Measurements from ENCODE around the gene AGO3.

Gene AGO3

DNA sequence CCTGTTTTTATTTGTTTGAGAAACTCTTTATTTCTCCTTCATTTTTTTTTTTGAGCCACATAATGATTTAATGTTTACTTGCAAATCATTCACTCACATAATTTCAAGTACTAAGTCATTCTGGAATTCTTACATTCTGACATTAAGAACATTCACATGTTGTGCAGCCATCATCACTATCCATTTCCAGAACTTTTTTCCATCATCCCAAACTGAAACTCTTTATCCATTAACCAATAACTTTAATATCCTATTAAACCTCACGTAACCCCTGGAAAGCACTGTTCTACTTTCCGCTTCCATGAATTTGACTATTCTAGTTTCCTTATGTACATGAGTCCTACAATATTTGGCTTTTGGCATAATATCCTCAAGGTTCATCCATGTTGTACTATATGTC lies 100.5 kb downstream of the AGO3 start:
- ATAC-seq (replicated peaks; ENCODE audit: extremely low read depth, poor library complexity, severe bottlenecking) = no peak
- no peak overlapping the region for H3K4me3 Mint-ChIP-seq
- no peaks in the 10 kb centered on the region for H3K27me3 Mint-ChIP-seq
- H3K9me3 Mint-ChIP-seq = no peaks in the 10 kb centered on the region
- no peaks in the 10 kb centered on the region for H3K4me1 Mint-ChIP-seq
- peaks cover 24% of the 10 kb centered on the region for H3K36me3 Mint-ChIP-seq (ENCODE audit: insufficient read depth)
- H3K27ac Mint-ChIP-seq (ENCODE audit: low read depth) = no peak overlapping the region
- DNase-seq (ENCODE audit: low spot score in 2 of 2) = no peak

DNA sequence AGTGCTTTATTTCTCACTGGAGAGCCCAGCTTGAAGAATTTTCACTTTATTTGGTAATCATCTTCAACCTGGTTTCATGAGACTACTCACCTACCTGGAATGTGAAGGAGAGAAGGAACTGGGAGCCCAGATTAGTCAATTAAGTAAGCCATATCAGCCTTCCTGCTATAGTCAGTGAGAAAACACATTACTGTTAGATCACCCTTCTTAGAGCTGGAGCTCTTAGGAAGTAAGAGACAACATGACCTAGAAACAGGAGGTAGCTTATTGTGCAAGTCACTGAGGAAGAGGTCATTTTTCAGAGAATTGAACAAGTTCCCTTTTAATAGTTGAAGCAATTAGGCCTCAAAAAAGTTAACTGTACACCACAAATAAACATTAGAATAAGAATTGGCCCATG lies 103.8 kb downstream of the AGO3 start:
- H3K9me3 Mint-ChIP-seq = no peaks in the 10 kb centered on the region
- H3K4me1 Mint-ChIP-seq = no peaks in the 10 kb centered on the region
- DNase-seq (ENCODE audit: low spot score in 2 of 2) = no peak
- H3K27ac Mint-ChIP-seq (ENCODE audit: low read depth) = no peak overlapping the region
- H3K4me3 Mint-ChIP-seq = no peak overlapping the region
- no peaks in the 10 kb centered on the region for H3K27me3 Mint-ChIP-seq
- ATAC-seq (replicated peaks; ENCODE audit: extremely low read depth, poor library complexity, severe bottlenecking) = no peak
- H3K36me3 Mint-ChIP-seq (ENCODE audit: insufficient read depth) = peaks cover 32% of the 10 kb centered on the region

DNA sequence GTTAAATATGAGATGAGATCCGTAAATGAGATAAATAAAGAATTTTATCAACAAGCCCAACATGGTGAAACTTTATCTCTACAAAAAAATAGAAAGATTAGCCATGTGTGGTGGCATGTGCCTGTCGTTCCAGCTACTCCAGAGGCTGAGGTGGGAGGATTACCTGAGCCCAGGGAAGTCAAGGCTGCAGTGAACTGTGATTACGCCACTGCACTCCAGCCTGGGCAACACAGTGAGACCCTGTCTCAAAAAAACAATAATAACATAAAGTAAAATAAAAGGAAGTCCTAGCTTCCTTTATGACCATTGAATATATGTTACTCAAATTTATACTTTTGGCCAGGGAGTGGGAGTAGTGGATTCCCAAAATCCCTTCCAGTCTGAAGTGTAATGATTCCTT lies 104.2 kb downstream of the AGO3 start:
- H3K4me3 Mint-ChIP-seq = no peak overlapping the region
- ATAC-seq (replicated peaks; ENCODE audit: extremely low read depth, poor library complexity, severe bottlenecking) (no peak), DNase-seq (ENCODE audit: low spot score in 2 of 2) (no peak)
- no peak overlapping the region for H3K27ac Mint-ChIP-seq (ENCODE audit: low read depth)
- no peaks in the 10 kb centered on the region for H3K4me1 Mint-ChIP-seq
- H3K36me3 Mint-ChIP-seq (ENCODE audit: insufficient read depth) = peaks cover 36% of the 10 kb centered on the region
- H3K27me3 Mint-ChIP-seq = no peaks in the 10 kb centered on the region
- no peaks in the 10 kb centered on the region for H3K9me3 Mint-ChIP-seq

DNA sequence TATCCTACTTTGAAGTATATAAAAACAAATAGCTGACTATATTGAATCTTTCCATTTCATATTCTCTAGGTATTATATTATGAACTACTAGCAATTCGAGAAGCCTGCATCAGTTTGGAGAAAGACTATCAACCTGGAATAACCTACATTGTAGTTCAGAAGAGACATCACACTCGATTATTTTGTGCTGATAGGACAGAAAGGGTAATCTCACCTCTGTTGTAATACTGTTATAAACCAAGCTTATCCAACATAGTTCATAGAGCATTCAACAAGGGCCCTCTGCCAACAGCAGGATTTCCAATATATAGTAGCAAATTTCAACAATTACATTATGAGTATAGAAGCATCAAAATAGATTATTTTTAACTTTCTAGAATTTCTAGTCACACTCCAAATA lies 109.3 kb downstream of the AGO3 start:
- H3K4me1 Mint-ChIP-seq = no peaks in the 10 kb centered on the region
- no peak for ATAC-seq (replicated peaks; ENCODE audit: extremely low read depth, poor library complexity, severe bottlenecking)
- DNase-seq (ENCODE audit: low spot score in 2 of 2) = no peak
- H3K4me3 Mint-ChIP-seq = no peak overlapping the region
- no peaks in the 10 kb centered on the region for H3K27me3 Mint-ChIP-seq
- H3K36me3 Mint-ChIP-seq (ENCODE audit: insufficient read depth) = peaks cover 40% of the 10 kb centered on the region
- no peaks in the 10 kb centered on the region for H3K9me3 Mint-ChIP-seq
- no peak overlapping the region for H3K27ac Mint-ChIP-seq (ENCODE audit: low read depth)

DNA sequence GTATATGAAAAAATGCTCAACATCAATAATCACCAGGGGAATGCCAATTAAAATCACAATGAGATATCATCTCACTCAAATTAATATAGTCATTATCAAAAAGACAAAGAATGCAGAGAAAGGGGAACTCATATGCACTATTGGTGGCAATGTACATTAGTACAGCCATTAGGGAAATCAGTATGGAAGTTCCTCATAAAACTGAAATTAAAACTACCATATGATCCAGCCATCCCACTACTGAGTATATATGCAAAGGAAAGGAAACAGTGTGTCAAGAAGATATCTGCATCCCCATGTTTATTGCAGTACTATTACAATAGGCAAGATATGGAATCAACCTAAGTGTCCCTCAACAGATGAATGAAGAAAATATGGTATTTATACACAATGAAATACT lies 120.9 kb downstream of the AGO3 start:
- Mint-ChIP-seq H3K4me3 (no peak overlapping the region), H3K27me3 (no peaks in the 10 kb centered on the region), H3K4me1 (no peaks in the 10 kb centered on the region), H3K9me3 (no peaks in the 10 kb centered on the region), H3K27ac (ENCODE audit: low read depth) (no peak overlapping the region), H3K36me3 (ENCODE audit: insufficient read depth) (peaks cover 21% of the 10 kb centered on the region)
- no peak for ATAC-seq (replicated peaks; ENCODE audit: extremely low read depth, poor library complexity, severe bottlenecking)
- DNase-seq (ENCODE audit: low spot score in 2 of 2) = no peak

DNA sequence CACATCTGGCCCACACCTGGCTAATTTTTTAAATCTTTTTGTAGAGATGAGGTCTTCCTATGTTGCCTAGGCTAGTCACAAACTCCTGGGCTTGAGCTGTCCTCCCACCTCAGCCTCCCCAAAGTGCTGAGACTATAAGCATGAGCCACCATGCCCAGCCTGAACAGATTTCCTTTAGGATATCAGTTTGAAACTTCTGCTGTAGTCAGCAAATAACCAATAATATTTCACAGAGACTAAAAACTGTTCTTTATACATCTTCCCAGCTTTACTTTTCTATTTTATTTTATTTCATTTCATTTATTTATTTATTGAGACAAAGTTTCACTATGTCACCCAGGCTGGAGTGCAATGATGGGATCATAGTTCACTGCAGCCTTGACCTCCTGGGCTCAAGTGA lies 123.1 kb downstream of the AGO3 start:
- Mint-ChIP-seq H3K27me3 (no peaks in the 10 kb centered on the region), H3K9me3 (no peaks in the 10 kb centered on the region), H3K4me1 (no peaks in the 10 kb centered on the region), H3K27ac (ENCODE audit: low read depth) (no peak overlapping the region), H3K36me3 (ENCODE audit: insufficient read depth) (peaks cover 13% of the 10 kb centered on the region), H3K4me3 (no peak overlapping the region)
- ATAC-seq (replicated peaks; ENCODE audit: extremely low read depth, poor library complexity, severe bottlenecking) = no peak
- no peak for DNase-seq (ENCODE audit: low spot score in 2 of 2)

DNA sequence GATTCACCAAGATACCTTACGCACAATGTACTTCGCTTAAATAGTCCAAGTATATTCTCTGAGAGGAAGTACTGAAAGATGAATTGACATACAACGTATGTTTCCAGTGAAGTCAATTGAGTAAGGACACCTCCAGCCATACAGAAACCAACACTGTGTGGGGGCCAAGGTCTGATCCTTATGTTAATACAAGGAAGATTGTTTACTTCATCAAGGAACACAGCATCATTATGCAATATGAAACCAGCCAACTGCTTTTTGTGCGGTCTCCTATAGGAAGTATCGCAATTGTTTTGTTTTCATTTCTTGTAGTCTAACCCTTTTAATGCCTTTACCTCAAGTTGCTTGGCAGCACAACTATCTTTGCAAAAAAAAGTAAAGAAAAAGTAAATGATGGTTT lies 124.8 kb downstream of the AGO3 start:
- H3K4me1 Mint-ChIP-seq = no peaks in the 10 kb centered on the region
- H3K4me3 Mint-ChIP-seq = no peak overlapping the region
- H3K9me3 Mint-ChIP-seq = no peaks in the 10 kb centered on the region
- no peak overlapping the region for H3K27ac Mint-ChIP-seq (ENCODE audit: low read depth)
- peaks cover 8% of the 10 kb centered on the region for H3K36me3 Mint-ChIP-seq (ENCODE audit: insufficient read depth)
- DNase-seq (ENCODE audit: low spot score in 2 of 2) (no peak), ATAC-seq (replicated peaks; ENCODE audit: extremely low read depth, poor library complexity, severe bottlenecking) (no peak)
- no peaks in the 10 kb centered on the region for H3K27me3 Mint-ChIP-seq

DNA sequence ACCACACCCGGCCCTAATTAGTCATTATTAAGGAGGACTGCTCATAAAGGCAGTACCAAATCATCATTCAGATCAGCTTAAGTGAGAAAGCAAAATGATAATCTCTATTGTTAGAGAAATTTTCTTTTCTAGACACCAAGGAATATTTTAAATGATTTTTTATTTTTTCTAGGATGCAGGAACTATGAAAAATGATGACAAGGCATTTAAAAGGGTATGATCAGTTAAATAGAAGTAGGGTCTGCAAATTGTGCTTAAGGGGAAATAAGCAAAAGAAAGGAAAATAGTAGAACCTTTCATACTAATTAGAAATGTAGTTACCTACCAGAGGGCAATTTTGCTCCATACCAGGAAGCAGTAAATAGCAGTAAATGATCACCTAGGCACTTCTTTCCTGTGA lies 131.4 kb downstream of the AGO3 start:
- ATAC-seq (replicated peaks; ENCODE audit: extremely low read depth, poor library complexity, severe bottlenecking) = no peak

DNA sequence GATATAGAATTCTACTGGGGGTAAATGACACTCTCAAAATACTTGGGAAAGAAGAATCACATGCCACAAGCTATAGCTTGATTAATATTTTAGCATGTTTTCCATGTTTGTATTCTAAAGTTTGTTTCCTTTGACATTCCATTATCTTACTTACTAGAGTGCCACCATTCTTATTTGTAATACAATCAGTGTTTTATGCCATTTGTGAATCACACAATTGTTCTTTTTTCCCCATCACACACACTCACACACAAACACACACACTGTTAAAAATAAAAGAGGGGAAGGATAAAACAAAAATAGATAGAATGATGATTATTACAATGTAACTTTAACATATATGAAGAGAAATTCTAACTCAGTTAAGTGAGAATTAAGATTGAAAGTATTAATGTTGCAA lies 137.0 kb downstream of the AGO3 start:
- H3K27ac Mint-ChIP-seq (ENCODE audit: low read depth) = no peak overlapping the region
- H3K4me1 Mint-ChIP-seq = no peaks in the 10 kb centered on the region
- H3K27me3 Mint-ChIP-seq = no peaks in the 10 kb centered on the region
- H3K9me3 Mint-ChIP-seq = no peaks in the 10 kb centered on the region
- ATAC-seq (replicated peaks; ENCODE audit: extremely low read depth, poor library complexity, severe bottlenecking) (no peak), DNase-seq (ENCODE audit: low spot score in 2 of 2) (no peak)
- H3K36me3 Mint-ChIP-seq (ENCODE audit: insufficient read depth) = no peaks in the 10 kb centered on the region
- no peak overlapping the region for H3K4me3 Mint-ChIP-seq

More for the DNA sequence above, 131.4 kb downstream of the AGO3 start:
- no peaks in the 10 kb centered on the region for H3K4me1 Mint-ChIP-seq
- peaks cover 2% of the 10 kb centered on the region for H3K36me3 Mint-ChIP-seq (ENCODE audit: insufficient read depth)
- DNase-seq (ENCODE audit: low spot score in 2 of 2) = no peak
- H3K9me3 Mint-ChIP-seq = no peaks in the 10 kb centered on the region
- no peak overlapping the region for H3K4me3 Mint-ChIP-seq
- no peaks in the 10 kb centered on the region for H3K27me3 Mint-ChIP-seq
- no peak overlapping the region for H3K27ac Mint-ChIP-seq (ENCODE audit: low read depth)

DNA sequence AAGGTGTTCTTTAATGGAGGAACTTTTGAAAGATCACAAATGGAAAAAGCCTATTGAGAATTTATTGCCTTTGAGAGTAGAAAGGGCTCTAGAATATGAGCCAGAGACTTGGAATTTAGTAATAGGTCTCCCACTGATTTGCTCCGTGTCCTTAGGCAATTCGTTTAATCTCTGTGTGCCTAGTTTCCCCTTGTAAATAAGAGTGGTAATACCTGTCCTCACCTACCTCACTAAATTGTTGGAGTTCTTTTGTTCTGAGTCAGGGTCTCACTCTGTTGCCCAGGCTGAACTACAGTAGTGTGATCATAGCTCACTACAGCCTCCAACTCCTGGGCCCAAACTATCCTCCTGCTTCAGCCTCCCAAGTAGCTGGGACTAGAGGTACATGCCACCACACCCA lies 138.0 kb downstream of the AGO3 start:
- no peaks in the 10 kb centered on the region for H3K36me3 Mint-ChIP-seq (ENCODE audit: insufficient read depth)
- ATAC-seq (replicated peaks; ENCODE audit: extremely low read depth, poor library complexity, severe bottlenecking) (no peak), DNase-seq (ENCODE audit: low spot score in 2 of 2) (no peak)
- H3K9me3 Mint-ChIP-seq = no peaks in the 10 kb centered on the region
- no peaks in the 10 kb centered on the region for H3K4me1 Mint-ChIP-seq
- H3K4me3 Mint-ChIP-seq = no peak overlapping the region
- H3K27me3 Mint-ChIP-seq = no peaks in the 10 kb centered on the region
- no peak overlapping the region for H3K27ac Mint-ChIP-seq (ENCODE audit: low read depth)

DNA sequence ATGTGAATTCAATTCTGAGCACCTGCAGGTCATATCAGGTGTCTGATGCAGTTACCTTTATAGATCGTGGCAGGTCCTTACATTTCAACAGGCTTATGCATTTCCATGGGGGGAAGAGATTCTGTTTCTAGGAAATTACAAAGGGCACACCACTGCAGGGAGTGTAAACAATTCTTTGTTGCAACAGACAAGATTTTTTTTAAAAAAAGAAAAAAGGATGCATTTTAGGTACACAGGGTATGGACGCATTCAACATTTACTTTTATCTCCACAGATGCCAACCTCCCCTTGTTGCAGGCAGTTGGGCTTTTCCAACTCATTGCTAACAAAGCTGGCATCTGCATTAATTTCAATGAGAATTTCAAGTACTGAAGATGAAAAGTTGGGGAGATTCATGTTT lies 139.4 kb downstream of the AGO3 start:
- H3K27ac Mint-ChIP-seq (ENCODE audit: low read depth) = no peak overlapping the region
- ATAC-seq (replicated peaks; ENCODE audit: extremely low read depth, poor library complexity, severe bottlenecking) = no peak

DNA sequence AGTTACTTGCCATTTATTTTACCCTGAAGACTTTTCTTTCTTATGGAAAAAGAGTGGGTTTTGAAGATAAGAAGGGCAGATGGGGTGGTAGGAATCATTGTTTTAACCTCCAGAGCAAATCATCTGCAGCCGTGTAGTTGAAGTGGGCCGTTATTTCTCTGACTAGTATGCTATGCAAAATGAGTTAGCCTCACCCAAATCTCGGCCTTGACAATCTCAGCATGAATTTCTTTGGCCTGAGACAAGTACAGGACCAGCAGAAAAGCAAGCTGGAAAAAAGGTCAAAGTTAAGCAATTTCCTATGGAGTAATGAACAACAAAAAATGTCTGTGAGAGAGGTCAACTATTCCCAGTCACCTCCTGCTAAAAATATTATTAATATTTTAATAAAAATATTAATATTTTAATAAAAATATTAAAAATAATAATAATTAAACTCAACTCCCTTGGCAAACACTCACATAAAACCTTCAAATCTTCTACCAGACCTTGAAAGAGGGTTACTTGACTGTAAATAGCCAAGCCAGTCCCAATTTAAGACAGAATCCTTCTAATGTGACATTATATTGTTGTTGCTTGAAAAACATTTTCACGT lies 146.2 kb downstream of the AGO3 start:
- Mint-ChIP-seq H3K4me1 (no peaks in the 10 kb centered on the region), H3K36me3 (ENCODE audit: insufficient read depth) (peaks cover 1% of the 10 kb centered on the region), H3K9me3 (no peaks in the 10 kb centered on the region), H3K27ac (ENCODE audit: low read depth) (no peak overlapping the region), H3K4me3 (no peak overlapping the region), H3K27me3 (peaks cover 14% of the 10 kb centered on the region)
- DNase-seq (ENCODE audit: low spot score in 2 of 2) (no peak), ATAC-seq (replicated peaks; ENCODE audit: extremely low read depth, poor library complexity, severe bottlenecking) (no peak)

More for the DNA sequence above, 139.4 kb downstream of the AGO3 start:
- H3K9me3 Mint-ChIP-seq = no peaks in the 10 kb centered on the region
- H3K4me1 Mint-ChIP-seq = no peaks in the 10 kb centered on the region
- no peak overlapping the region for H3K4me3 Mint-ChIP-seq
- DNase-seq (ENCODE audit: low spot score in 2 of 2) = no peak
- H3K36me3 Mint-ChIP-seq (ENCODE audit: insufficient read depth) = no peaks in the 10 kb centered on the region
- no peaks in the 10 kb centered on the region for H3K27me3 Mint-ChIP-seq

DNA sequence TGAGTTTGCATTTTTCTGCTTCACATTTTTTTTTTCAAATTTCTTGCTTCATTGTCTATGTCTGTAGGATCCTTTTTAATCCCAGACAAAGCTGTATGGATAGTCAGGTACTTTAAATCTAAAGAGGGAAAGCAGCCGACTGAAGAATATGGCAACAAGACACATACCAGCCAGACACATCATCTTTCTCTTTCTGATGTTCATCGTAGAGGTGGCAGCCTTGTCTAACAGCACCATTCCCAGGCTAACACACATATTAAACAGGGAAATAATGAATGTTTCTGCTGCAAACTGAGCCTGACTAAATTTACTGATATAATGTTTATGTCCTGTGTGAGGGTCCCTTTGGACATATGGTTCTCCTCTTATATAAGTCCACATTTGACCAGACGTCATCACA lies 149.3 kb downstream of the AGO3 start:
- no peak overlapping the region for H3K4me3 Mint-ChIP-seq

DNA sequence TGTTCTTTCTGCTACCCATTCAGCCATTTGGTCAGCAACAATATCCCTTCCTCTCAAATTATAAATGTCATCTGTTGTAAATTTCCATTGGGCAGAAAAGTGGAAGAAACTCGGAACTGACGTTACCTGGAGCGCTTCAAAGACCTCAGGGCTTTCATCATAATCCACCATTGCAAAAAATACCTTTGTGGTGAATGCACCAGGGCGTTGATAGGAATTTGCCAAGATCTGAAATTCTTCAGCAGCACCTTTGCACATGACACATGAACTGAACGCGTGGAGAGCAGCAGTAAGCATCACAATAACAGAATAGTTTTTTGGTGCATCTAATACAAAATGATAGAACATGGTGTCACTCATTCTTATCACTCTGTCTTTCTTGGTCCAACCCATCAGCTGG lies 149.9 kb downstream of the AGO3 start:
- no peak for ATAC-seq (replicated peaks; ENCODE audit: extremely low read depth, poor library complexity, severe bottlenecking)
- Mint-ChIP-seq H3K27ac (ENCODE audit: low read depth) (no peak overlapping the region), H3K4me1 (no peaks in the 10 kb centered on the region), H3K36me3 (ENCODE audit: insufficient read depth) (peaks cover 1% of the 10 kb centered on the region), H3K9me3 (no peaks in the 10 kb centered on the region), H3K4me3 (no peak overlapping the region), H3K27me3 (peaks cover 22% of the 10 kb centered on the region)
- DNase-seq (ENCODE audit: low spot score in 2 of 2) = no peak

More for the DNA sequence above, 149.3 kb downstream of the AGO3 start:
- no peak for ATAC-seq (replicated peaks; ENCODE audit: extremely low read depth, poor library complexity, severe bottlenecking)
- Mint-ChIP-seq H3K27me3 (peaks cover 19% of the 10 kb centered on the region), H3K27ac (ENCODE audit: low read depth) (no peak overlapping the region), H3K4me1 (no peaks in the 10 kb centered on the region), H3K9me3 (no peaks in the 10 kb centered on the region), H3K36me3 (ENCODE audit: insufficient read depth) (peaks cover 1% of the 10 kb centered on the region)
- DNase-seq (ENCODE audit: low spot score in 2 of 2) = no peak

All from central memory CD8-positive, alpha-beta T cell (primary cell).